Stimulated activated naive B cell treated with anti-CD40 and anti-IgM and Interleukin-4, amounts not matched to agents 10 μg/mL and 1 μg/mL and 100 μg/mL, for 72 hours (primary cell): ENCODE results near the gene MFNG.

Source experiments
- ATAC-seq, 2 donors: fragments of 150-1000 bp; cut with Tn5 transposase; replicated peaks; 2 replicates each; pipeline ENCODE4 v1.10.0; 2021; ENCODE audit warnings: moderate library complexity in 1 of 2
- DNase-seq: peaks from one replicate; pipeline ENCODE4 v3.0.0; 2021
- H3K27ac Mint-ChIP-seq: one replicate; pipeline ENCODE4 v1.8.0; 2022; ENCODE audit warnings: mild to moderate bottlenecking, mixed read lengths
- H3K27me3 Mint-ChIP-seq, 2 donors: one replicate each; pipeline ENCODE4 v1.8.0; 2022; ENCODE audit warnings: mixed read lengths in 2 of 2
- H3K36me3 Mint-ChIP-seq, 2 donors: one replicate each; pipeline ENCODE4 v1.8.0; 2022; ENCODE audit warnings: mixed read lengths in 2 of 2, mild to moderate bottlenecking in 1 of 2
- H3K4me1 Mint-ChIP-seq, 2 donors: one replicate each; pipeline ENCODE4 v1.8.0; 2022; ENCODE audit warnings: mixed read lengths in 2 of 2, mild to moderate bottlenecking in 1 of 2
- H3K4me3 Mint-ChIP-seq, 2 donors: one replicate each; pipeline ENCODE4 v1.8.0; 2022; ENCODE audit warnings: mild to moderate bottlenecking in 2 of 2, mixed read lengths in 2 of 2, moderate library complexity in 1 of 2
- H3K9me3 Mint-ChIP-seq, 2 donors: one replicate each; pipeline ENCODE4 v1.8.0; 2022; ENCODE audit warnings: mixed read lengths in 2 of 2, mild to moderate bottlenecking in 1 of 2

Gene MFNG

DNA sequence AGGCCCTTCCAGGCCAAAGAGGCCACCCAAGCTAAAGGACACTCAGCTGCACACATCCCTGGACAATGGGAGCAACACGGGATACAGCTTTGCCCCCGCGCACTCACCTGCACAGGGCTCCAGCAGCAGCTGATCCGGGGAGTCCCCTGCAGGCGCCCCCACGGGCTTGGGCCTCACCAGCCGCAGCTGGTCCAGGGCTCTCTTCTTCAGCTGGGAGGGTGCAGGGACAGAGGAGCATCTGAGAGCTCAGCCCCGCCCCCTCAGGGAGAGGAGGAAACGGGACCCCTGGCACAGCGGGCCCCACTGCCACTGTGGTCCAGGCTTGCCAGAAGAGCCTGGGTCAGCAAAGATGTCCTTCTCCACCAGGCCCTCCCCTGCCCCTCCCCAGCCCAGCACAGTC, 7.8 kb upstream of the MFNG start:
- H3K27me3 Mint-ChIP-seq: peaks cover 12 to 21% of the 10 kb centered on the region in 2 donors
- ATAC-seq (no peak), DNase-seq (no peak)
- peaks cover 20 to 21% of the 10 kb centered on the region in 2 donors for H3K4me1 Mint-ChIP-seq
- no peaks in the 10 kb centered on the region for H3K9me3 Mint-ChIP-seq
- no peak overlapping the region for H3K4me3 Mint-ChIP-seq
- H3K27ac Mint-ChIP-seq: no peak overlapping the region
- H3K36me3 Mint-ChIP-seq: no peaks in the 10 kb centered on the region

DNA sequence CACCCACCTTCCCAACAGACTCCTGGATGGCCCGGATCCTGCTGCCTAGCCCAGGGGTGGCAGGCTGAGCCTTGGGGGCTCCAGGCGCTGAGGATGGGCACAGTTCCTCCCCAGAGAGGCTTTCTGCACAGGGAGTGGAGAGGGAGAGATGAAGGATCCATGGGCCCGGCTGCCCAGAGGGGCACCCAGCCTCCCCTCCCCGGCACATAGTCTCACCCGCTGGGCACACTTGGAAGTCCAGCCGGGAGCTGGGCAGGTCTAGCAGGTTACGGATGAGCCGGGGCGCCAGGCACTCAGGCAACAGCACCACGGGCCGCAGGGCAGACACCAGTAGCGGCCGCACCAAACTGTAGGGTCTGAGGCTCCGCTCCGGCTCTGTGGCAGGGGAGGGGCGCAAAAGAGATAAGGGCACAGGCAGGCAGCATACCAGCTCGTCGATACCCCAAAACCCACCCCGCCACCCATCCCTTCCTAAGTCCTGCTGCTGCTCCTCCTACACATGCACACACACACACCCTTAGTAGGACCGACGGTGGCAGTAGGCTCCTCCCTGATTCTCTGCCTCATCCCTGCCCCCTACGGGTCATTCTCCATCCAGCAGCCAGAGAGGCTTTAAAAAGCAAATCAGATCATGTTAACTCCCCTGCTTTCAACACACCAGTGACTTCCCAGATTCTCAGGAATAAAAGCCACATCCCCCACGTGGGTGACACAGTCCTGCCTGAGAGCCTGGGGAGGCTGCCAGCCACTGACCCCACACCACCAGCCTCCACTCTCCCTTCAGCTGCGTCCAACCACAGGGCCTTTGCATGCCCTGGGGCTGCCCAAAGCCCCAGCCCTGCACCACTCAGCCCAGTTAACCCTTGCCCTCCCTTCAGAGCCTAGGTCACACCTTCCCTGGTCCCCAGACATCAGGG, 6.5 kb upstream of the MFNG start:
- Mint-ChIP-seq H3K27ac (no peak overlapping the region), H3K4me3 (no peak overlapping the region), H3K4me1 (peaks cover 20 to 28% of the 10 kb centered on the region in 2 donors), H3K36me3 (no peaks in the 10 kb centered on the region), H3K27me3 (peaks cover 8 to 16% of the 10 kb centered on the region in 2 donors), H3K9me3 (no peaks in the 10 kb centered on the region)
- ATAC-seq (peak; percentile 71 to 77), DNase-seq (peak; percentile 41)

DNA sequence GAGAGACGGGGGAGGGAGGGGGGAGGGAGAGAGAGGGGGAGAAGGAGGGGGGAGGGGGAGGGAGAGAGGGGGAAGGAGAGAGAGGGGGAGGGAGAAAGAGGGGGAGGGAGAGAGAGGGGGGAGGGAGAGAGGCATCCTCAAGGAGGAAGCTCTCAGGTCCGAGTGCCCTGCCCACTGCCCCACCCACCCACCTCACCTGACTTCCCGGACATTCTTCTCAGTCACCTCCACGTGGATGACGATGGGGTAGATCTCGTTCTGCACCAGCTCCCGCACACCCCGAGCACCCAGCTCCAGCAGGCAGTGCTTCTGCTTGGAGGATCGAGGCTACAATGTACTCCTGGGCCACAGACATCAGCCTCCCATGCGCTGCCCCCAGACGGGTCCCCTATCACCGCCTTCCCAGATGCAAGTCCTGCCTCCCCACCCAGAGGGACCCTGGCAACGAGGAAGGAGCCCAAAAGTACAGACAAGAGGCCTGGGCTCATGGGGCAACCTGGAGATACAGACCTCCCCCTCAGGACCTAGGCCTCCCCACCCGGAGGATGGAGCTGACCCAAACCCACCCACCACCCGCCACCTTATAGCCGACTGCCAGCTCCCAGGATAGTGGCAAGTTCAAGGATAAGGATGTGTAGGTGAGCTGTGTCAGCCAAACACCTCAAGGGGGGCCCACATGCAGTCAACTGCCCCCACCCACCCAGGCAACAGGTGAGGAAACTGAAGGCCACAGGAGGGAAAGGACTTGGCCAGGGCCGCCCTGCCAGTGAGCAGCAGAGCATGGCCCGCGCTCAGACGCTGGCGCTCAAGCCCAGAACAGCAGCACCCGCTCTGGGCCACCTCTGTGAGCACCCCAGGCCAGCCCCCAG, 5.6 kb upstream of the MFNG start:
- DNase-seq (no peak), ATAC-seq (no peak)
- Mint-ChIP-seq H3K27me3 (peaks cover 4 to 10% of the 10 kb centered on the region in 2 donors), H3K4me1 (peaks cover 29 to 37% of the 10 kb centered on the region in 2 donors), H3K9me3 (no peaks in the 10 kb centered on the region), H3K27ac (no peak overlapping the region), H3K4me3 (no peak overlapping the region), H3K36me3 (no peaks in the 10 kb centered on the region)

DNA sequence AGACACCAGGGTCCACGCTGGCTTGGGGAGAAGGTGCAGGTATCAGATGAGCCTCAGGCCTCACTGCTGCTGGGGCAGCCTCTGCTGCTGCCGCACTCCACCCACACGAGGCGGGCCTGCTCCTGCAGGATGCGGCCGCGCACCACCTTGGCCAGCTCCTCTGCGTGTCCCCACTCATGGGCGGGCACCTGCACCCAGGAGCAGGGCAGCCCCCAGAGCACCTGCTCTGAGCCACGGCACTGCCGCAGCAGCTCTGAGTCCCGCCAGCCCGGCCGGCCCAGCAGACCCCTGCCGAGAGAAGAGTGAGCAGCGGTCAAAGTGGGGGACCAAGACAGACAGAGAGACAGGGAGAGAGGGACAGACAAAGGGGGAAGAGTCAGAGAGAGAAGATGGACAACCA, 4.9 kb upstream of the MFNG start:
- peaks cover 34 to 42% of the 10 kb centered on the region in 2 donors for H3K4me1 Mint-ChIP-seq
- H3K27ac Mint-ChIP-seq: peak overlapping the region; percentile 65

DNA sequence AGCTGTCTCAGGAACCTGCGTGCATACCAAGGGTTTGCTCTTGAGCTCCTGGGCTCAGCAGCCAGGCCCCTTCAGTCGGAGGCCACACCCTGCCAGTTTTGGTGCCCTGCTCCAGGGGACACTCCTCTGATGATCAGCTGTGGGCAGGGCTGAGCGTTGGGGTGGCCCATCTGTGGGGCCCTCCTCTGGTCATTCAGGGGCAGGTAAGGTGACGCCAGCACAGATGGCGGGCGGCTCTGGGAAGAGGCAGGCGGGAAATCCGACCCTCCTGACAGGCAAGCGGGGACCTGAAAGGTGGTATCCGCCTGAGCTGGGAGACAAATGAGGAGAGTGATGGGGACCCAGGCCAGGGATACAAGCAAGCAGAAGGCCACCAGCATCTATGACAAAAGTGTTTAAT, 3.8 kb upstream of the MFNG start:
- H3K27me3 Mint-ChIP-seq: peaks cover 0 to 1% of the 10 kb centered on the region in 2 donors
- ATAC-seq: no peak
- DNase-seq: no peak
- H3K4me1 Mint-ChIP-seq: peaks cover 34 to 42% of the 10 kb centered on the region in 2 donors
- no peak overlapping the region for H3K4me3 Mint-ChIP-seq
- H3K9me3 Mint-ChIP-seq: no peaks in the 10 kb centered on the region
- H3K27ac Mint-ChIP-seq: no peak overlapping the region
- H3K36me3 Mint-ChIP-seq: peaks cover 0 to 5% of the 10 kb centered on the region in 2 donors

More for the DNA sequence above, 4.9 kb upstream of the MFNG start:
- Mint-ChIP-seq H3K4me3 (no peak overlapping the region), H3K36me3 (no peaks in the 10 kb centered on the region), H3K9me3 (no peaks in the 10 kb centered on the region), H3K27me3 (peaks cover 4 to 6% of the 10 kb centered on the region in 2 donors)
- DNase-seq (no peak), ATAC-seq (no peak)

DNA sequence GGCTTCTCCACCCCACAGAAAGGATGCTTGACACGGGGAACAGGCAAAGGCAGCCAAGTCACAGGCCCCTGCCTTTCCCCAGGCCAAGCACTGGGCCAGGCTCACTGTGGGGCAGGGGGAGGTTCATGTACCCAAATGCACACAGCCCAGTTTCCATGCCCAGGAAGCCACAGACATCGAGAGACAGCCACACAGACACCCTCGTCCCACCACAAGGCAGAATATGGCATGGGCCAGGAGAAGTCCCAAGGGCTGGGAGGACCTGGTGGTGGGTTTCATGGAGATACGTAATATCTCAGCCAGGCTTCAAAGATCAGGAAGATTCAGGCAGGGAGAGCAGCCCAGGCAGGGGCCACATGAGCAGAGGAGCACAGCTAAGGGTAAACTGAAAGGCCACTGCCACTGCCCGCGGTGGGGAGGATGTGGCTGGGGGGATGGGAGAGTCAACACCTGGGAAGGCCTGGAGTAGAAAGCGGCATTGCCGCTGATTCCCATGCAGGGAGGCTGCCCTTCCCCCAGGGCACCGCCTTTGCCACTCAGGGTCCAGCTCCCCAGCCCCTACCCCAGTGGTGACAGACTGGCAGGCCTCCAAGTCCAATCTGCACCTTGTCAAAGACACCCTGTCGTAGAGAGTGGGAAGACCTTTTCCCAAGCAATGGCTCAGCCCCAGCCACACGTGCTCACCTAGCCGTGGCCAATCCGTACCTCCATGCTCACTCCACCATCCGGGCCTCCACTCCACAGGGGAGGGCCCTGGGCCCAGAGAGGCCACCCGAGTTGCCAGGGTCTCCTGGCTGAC, 2.4 kb upstream of the MFNG start:
- DNase-seq (no peak), ATAC-seq (no peak)
- H3K36me3 Mint-ChIP-seq: peaks cover 3 to 14% of the 10 kb centered on the region in 2 donors
- no peaks in the 10 kb centered on the region for H3K9me3 Mint-ChIP-seq
- H3K27ac Mint-ChIP-seq: peak overlapping the region; percentile 78
- no peak overlapping the region for H3K4me3 Mint-ChIP-seq
- H3K27me3 Mint-ChIP-seq: no peaks in the 10 kb centered on the region
- peaks cover 35 to 40% of the 10 kb centered on the region in 2 donors for H3K4me1 Mint-ChIP-seq

DNA sequence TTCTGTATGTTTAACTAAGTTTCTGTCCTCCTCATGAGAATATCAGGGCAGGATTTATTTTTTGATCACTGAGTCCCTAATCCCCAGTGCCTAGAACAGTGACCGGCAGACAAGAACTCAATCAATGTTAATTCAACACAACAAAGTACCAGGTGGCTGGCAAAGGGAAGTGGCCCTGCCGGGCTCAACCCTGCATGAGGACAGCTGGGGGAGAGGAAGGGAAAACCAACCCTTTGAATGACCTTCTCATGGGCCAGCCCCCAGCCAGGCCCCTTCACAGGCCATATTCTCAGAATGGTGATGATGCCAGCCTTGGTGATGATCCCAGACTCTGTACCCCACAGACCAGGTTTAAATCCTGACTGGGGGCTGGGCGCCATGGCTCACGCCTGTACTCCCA, 1.4 kb upstream of the MFNG start:
- peak; percentile 35 for DNase-seq
- Mint-ChIP-seq H3K27ac (peak overlapping the region; percentile 62), H3K27me3 (no peaks in the 10 kb centered on the region), H3K4me3 (peak overlapping the region; percentile 88 to 99), H3K36me3 (peaks cover 9 to 24% of the 10 kb centered on the region in 2 donors), H3K9me3 (no peaks in the 10 kb centered on the region), H3K4me1 (peaks cover 35 to 40% of the 10 kb centered on the region in 2 donors)
- ATAC-seq: peak; percentile 24 to 33

DNA sequence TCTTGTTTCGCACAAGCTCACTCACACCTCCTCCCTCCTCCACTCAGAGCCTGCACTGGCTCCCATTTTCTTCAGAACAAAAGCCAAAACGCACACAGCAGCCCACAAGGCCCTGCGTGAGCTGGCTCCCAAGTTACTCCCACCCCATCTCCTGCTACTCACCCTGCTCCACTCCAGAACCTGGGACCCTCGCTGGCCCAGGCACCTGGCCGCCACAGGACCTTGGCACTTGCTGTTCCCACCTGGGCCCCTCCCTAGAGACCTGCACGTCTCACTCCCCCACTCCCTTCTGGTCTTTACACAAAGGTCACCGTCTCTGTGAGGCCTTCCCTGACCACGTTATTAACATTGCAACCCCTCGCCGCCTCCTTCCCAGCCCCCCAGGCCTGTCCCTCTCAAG, 945 bp upstream of the MFNG start:
- Mint-ChIP-seq H3K4me1 (peaks cover 39 to 44% of the 10 kb centered on the region in 2 donors), H3K4me3 (peak overlapping the region; percentile 88 to 99)
- no peak for ATAC-seq

DNA sequence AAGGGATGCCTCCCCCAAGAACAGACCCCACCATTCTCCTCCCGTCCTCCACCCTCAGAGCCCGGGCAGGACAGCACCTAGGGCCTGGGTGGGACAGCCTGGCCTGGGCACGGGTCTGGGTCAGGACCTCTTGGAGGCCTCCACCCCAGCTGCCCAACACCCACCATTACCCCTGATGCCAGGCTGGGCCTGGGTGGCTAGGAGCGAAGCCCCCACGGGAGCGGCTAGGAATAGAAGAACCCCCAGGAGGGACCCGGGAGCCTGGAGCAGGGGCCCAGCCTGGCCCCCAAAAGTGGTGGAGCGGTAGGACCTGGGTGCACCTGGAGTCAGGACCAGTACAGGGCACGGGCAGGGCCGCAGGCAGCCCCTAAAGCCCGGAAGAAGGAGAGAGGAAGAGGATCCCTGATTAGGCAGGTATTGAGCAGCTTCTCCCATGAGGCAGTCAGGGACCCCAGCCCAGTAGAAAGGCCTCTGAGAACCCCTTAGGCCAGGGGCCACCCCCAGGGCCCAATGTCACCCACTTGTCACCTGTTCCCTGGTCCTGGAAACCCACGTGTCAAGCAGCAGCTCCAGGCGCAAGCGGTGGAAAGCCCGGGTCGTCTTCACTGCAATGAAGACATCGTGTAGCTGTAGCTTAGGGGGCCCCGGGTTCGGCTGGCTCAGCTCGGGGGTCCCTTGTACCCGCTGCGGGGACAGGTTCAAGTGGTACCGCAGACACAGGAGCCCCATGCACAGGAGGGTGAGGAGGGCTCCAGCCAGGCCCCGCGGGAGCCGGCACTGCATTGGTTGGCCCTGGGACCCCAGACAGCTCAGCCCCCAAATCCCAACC, 575 bp downstream of the MFNG start:
- Mint-ChIP-seq H3K9me3 (no peaks in the 10 kb centered on the region), H3K4me1 (peaks cover 51 to 53% of the 10 kb centered on the region in 2 donors), H3K4me3 (peak overlapping the region; percentile 88 to 99), H3K27me3 (no peaks in the 10 kb centered on the region), H3K36me3 (peaks cover 19 to 39% of the 10 kb centered on the region in 2 donors), H3K27ac (peak overlapping the region; percentile 98)
- peak; percentile 24 for DNase-seq
- peak; percentile 0 to 2 for ATAC-seq

More for the DNA sequence above, 945 bp upstream of the MFNG start:
- H3K9me3 Mint-ChIP-seq: no peaks in the 10 kb centered on the region
- DNase-seq: no peak
- H3K27me3 Mint-ChIP-seq: no peaks in the 10 kb centered on the region
- peak overlapping the region; percentile 62 for H3K27ac Mint-ChIP-seq
- peaks cover 12 to 29% of the 10 kb centered on the region in 2 donors for H3K36me3 Mint-ChIP-seq

DNA sequence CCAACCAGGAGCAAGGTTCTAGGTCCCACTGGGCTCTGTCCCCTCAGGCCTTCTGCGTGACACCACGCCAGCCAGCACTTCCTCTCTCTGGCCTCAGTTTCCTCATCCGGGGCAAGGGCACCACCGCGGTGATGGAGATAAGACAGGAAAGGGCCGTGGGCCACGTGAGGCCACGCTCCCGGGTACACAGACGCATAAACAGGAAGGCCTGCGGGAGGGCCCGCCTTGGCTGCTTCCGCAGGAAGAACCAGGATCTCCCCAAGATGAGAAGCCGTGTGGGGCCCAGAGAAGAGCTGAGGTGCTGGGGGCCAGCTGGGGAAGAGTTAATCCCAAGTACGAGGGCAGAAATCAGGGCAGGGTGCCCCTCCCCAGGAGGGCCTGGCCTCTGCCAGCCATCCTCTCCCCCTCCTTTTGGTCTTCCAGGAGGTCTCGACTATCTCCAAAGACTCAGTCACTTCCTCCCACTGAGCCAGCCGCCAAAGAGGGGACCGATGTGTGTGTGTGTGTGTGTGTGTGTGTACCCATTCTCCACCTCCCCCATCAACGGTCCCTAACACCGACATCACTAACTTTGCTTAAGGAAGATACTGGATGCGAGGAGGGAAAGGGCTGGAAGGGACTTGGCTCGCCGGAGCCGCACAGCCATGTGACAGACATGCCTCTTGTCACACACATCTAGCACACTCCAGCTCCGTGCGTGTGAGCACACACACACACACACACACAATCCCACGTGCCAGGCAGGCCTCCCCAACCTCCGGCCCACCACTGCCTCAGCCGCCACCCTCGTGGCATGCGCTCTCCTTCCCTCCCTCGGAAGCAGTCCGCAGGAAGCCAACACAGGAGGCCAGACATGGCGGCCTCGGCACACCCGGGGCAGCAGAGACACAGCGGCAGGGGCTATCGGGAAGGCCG, 1.4 kb downstream of the MFNG start:
- Mint-ChIP-seq H3K9me3 (no peaks in the 10 kb centered on the region), H3K36me3 (peaks cover 19 to 43% of the 10 kb centered on the region in 2 donors)
- DNase-seq: peak; percentile 83

DNA sequence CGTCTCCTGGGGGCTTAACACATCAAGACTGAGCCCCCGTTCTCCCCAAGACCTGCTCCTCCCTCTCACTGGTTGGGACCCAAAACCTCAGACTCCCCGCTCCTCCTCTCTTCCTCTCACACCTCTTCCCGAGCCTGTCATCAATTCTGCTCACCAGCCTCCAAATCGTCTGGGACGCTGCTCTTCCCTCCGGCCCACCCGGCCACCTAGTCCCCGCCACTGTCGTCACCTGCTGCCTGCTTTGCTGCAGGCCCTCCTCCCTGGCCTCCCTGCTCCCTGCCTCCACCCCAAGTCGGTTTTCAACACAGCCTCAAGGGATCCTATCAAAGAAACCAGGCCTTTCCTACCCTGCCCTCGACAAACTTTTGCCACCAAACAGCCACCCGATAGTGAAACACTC, 3.1 kb downstream of the MFNG start:
- Mint-ChIP-seq H3K36me3 (peaks cover 25 to 52% of the 10 kb centered on the region in 2 donors), H3K27me3 (no peaks in the 10 kb centered on the region), H3K9me3 (no peaks in the 10 kb centered on the region), H3K4me3 (peak overlapping the region; percentile 88 to 99), H3K27ac (peak overlapping the region; percentile 98), H3K4me1 (peaks cover 40 to 49% of the 10 kb centered on the region in 2 donors)
- ATAC-seq (no peak), DNase-seq (no peak)

More for the DNA sequence above, 1.4 kb downstream of the MFNG start:
- Mint-ChIP-seq H3K4me3 (peak overlapping the region; percentile 88 to 99), H3K27ac (peak overlapping the region; percentile 98), H3K27me3 (no peaks in the 10 kb centered on the region), H3K4me1 (peaks cover 47 to 53% of the 10 kb centered on the region in 2 donors)
- peak; percentile 60 to 63 for ATAC-seq

DNA sequence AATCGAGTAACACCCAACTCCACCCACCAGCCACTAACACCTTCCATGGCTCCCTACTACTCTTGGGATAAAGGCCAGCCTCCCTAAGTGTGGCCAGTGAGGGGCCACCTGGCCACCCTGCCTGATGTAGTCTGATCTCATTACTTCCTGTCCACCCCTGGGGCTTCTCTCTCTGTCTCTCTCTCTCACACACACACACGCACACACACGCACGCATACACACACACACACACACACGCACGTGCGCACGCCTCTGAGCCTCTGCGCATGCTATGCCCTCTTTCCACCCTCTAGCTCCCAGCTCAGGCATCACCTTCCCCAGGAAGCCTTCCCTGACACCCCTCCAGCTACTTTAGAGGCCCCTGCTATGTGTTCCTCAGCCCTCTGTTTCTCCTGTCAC, 3.9 kb downstream of the MFNG start:
- ATAC-seq (no peak), DNase-seq (no peak)
- H3K4me1 Mint-ChIP-seq: peaks cover 35 to 41% of the 10 kb centered on the region in 2 donors
- peaks cover 26 to 53% of the 10 kb centered on the region in 2 donors for H3K36me3 Mint-ChIP-seq
- H3K27ac Mint-ChIP-seq: peak overlapping the region; percentile 48
- no peaks in the 10 kb centered on the region for H3K9me3 Mint-ChIP-seq
- H3K4me3 Mint-ChIP-seq: no peak overlapping the region
- no peaks in the 10 kb centered on the region for H3K27me3 Mint-ChIP-seq
